WTC11 (cell line): ENCODE results near the gene SETX. TPM values are rescaled to one million over a fixed set of nuclear protein-coding genes. Genes with fewer than 3 reads are reported as not detected.

ENCODE experiments used
- ATAC-seq: fragments of 200-7000 bp; cut with Tn5 transposase; 2 replicates; pipeline ENCODE4 v1.10.0; 2021; ENCODE audit warnings: mild to moderate bottlenecking, moderate library complexity
- CTCF ChIA-PET: fragments of 300-600 bp; sonication (Branson Sonifier 250); formaldehyde crosslinking; loops from one replicate; lab custom pipeline; 2021; ENCODE audit warnings: antibody characterized with exemption; lab: Charles Lee
- POLR2A ChIA-PET: fragments of 350-600 bp; sonication (Branson Sonifier 250); formaldehyde crosslinking; loops from one replicate; lab custom pipeline; 2021; ENCODE audit warnings: antibody characterized with exemption; lab: Charles Lee
- DNase-seq: peaks from one replicate; pipeline ENCODE4 v3.0.0; 2021; ENCODE audit warnings: low spot score
- H3K27ac Mint-ChIP-seq: 2 replicates; pipeline ENCODE4 v1.8.0; 2021; ENCODE audit warnings: mixed read lengths
- H3K27me3 Mint-ChIP-seq: 2 replicates; pipeline ENCODE4 v1.8.0; 2021; ENCODE audit warnings: low read depth, mild to moderate bottlenecking, moderate library complexity, mixed read lengths
- H3K36me3 Mint-ChIP-seq: 2 replicates; pipeline ENCODE4 v1.8.0; 2021; ENCODE audit warnings: mixed read lengths
- H3K4me1 Mint-ChIP-seq: 2 replicates; pipeline ENCODE4 v1.8.0; 2022; ENCODE audit warnings: mixed read lengths
- H3K4me3 Mint-ChIP-seq: 2 replicates; pipeline ENCODE4 v1.8.0; 2021; ENCODE audit warnings: mild to moderate bottlenecking, moderate library complexity, mixed read lengths
- H3K9me3 Mint-ChIP-seq: 2 replicates; pipeline ENCODE4 v1.8.0; 2021; ENCODE audit warnings: mixed read lengths
- ERG ChIP-seq: fragments of 250-450 bp; sonication (Bioruptor Pico); IDR thresholded peaks from 2 replicates; pipeline ENCODE4 v1.8.0; 2021; ENCODE audit warnings: mild to moderate bottlenecking
- ETV6 ChIP-seq: sonication (generic); formaldehyde crosslinking; IDR thresholded peaks from 2 replicates; pipeline ENCODE4 v1.8.1; 2022; ENCODE audit warnings: mild to moderate bottlenecking, missing genetic modification reagents
- FOXJ3 ChIP-seq: sonication (generic); formaldehyde crosslinking; IDR thresholded peaks from 2 replicates; pipeline ENCODE4 v1.9.0; 2021; ENCODE audit warnings: missing genetic modification reagents, mild to moderate bottlenecking, borderline replicate concordance
- GABPB1 ChIP-seq: sonication (generic); formaldehyde crosslinking; IDR thresholded peaks from 2 replicates; pipeline ENCODE4 v1.8.1; 2023; ENCODE audit warnings: mild to moderate bottlenecking, missing genetic modification reagents
- HMGA2 ChIP-seq: fragments of 250-450 bp; sonication (Bioruptor Pico); IDR thresholded peaks from 2 replicates; pipeline ENCODE4 v1.4.0; 2021; ENCODE audit warnings: mild to moderate bottlenecking, moderate library complexity
- IRF2 ChIP-seq: sonication (generic); formaldehyde crosslinking; IDR thresholded peaks from 2 replicates; pipeline ENCODE4 v1.8.0; 2022; ENCODE audit warnings: low read depth, missing genetic modification reagents, borderline replicate concordance
- PRDM15 ChIP-seq: sonication (generic); formaldehyde crosslinking; IDR thresholded peaks from 2 replicates; pipeline ENCODE4 v1.8.0; 2022; ENCODE audit warnings: missing genetic modification reagents
- PRRX2 ChIP-seq: fragments of 250-450 bp; sonication (Bioruptor Pico); IDR thresholded peaks from 2 replicates; pipeline ENCODE4 v1.8.0; 2021; ENCODE audit warnings: mild to moderate bottlenecking
- TP53 ChIP-seq: sonication (generic); formaldehyde crosslinking; IDR thresholded peaks from 2 replicates; pipeline ENCODE4 v1.8.1; 2023; ENCODE audit warnings: mild to moderate bottlenecking, missing genetic modification reagents
- ZNF263 ChIP-seq: sonication (generic); formaldehyde crosslinking; IDR thresholded peaks from 2 replicates; pipeline ENCODE4 v1.8.1; 2022; ENCODE audit warnings: low read depth, mild to moderate bottlenecking, moderate library complexity, missing genetic modification reagents
- ZNF396 ChIP-seq: fragments of 250-450 bp; sonication (Bioruptor Pico); IDR thresholded peaks from 2 replicates; pipeline ENCODE4 v1.8.0; 2021; ENCODE audit warnings: mild to moderate bottlenecking, moderate library complexity, borderline replicate concordance
- total RNA-seq: library from RNA; stranded (reverse); gene quantifications from 3 replicates; pipeline ENCODE4 v1.2.3, GENCODE V29; 2021
- TF ChIP-seq, protein P1 (sequence below): sonication (generic); formaldehyde crosslinking; IDR thresholded peaks from 2 replicates; pipeline ENCODE4 v1.8.1; 2022; ENCODE audit warnings: low read depth, missing genetic modification reagents, borderline replicate concordance
- TF ChIP-seq, protein P2 (sequence below): sonication (generic); formaldehyde crosslinking; IDR thresholded peaks from 2 replicates; pipeline ENCODE4 v1.8.1; 2023; ENCODE audit warnings: mild to moderate bottlenecking, missing genetic modification reagents, moderate library complexity

SETX gene
- total RNA-seq, 1 experiment from 2014 or later, result 30.1 TPM

DNA sequence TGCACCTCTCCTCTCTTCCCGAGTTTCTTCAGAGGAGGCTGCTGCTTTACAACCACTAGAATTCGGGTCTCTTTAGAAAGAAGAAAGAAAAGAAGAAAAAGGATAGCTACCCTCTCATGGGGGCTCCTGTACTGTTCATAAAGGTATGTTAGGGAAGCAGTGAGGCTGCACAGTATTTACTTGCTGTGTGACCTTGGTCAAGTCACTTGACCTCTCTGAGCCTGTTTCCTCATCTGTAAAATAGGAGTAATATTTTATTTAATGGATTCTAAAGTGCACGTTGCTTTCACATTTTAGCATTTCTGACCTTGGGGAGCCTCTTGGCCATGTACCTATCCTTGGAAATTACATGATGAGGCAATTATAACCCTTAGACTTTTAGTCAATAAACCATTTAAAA is 88.8 kb downstream of the SETX start (continued):
- TF ChIP-seq ERG (CRISPR knock-in tag) (no peak), GABPB1 (CRISPR knock-in tag) (no peak), IRF2 (CRISPR knock-in tag) (no peak), PRDM15 (no peak), FOXJ3 (CRISPR knock-in tag) (no peak), ZNF396 (no peak), TP53 (CRISPR knock-in tag) (no peak)
- TF ChIP-seq, protein P1, sequence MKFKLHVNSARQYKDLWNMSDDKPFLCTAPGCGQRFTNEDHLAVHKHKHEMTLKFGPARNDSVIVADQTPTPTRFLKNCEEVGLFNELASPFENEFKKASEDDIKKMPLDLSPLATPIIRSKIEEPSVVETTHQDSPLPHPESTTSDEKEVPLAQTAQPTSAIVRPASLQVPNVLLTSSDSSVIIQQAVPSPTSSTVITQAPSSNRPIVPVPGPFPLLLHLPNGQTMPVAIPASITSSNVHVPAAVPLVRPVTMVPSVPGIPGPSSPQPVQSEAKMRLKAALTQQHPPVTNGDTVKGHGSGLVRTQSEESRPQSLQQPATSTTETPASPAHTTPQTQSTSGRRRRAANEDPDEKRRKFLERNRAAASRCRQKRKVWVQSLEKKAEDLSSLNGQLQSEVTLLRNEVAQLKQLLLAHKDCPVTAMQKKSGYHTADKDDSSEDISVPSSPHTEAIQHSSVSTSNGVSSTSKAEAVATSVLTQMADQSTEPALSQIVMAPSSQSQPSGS (CRISPR knock-in tag), result no peak

DNA sequence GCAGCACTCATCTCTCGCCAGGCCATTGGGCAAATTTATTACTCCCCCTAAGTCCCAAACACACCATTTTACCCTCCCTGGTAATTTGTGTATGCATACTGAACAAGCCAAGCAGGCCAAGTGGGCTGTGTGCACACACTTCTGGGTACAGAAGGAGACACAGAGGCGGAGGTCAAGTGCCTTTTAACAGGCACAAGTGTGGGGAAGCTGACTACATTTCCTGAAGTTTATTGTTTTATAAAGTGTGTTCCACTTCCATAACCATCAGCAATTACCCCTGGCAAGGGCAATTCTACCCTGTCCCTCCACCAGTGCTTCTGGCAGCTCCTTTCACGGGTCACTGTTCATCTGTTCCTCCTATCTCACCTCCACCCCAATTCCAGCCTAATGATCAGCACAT is 93.9 kb downstream of the SETX start:
- ATAC-seq, result no peak
- Mint-ChIP-seq H3K27me3 (no peaks in the 10 kb centered on the region), H3K36me3 (peaks cover 21% of the 10 kb centered on the region)
- ChIA-PET CTCF (interaction anchor here (0.6 to 2.5 kb wide), 3 partner anchors 12 to 91 kb away, joined by 3 to 26 read pairs (median 12); no protein-coding TSS in a partner anchor), POLR2A (no interaction called here)
- TF ChIP-seq, protein P2, sequence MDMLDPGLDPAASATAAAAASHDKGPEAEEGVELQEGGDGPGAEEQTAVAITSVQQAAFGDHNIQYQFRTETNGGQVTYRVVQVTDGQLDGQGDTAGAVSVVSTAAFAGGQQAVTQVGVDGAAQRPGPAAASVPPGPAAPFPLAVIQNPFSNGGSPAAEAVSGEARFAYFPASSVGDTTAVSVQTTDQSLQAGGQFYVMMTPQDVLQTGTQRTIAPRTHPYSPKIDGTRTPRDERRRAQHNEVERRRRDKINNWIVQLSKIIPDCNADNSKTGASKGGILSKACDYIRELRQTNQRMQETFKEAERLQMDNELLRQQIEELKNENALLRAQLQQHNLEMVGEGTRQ (CRISPR knock-in tag), result no peak
- TF ChIP-seq HMGA2 (CRISPR knock-in tag) (no peak), ETV6 (CRISPR knock-in tag) (no peak), PRRX2 (CRISPR knock-in tag) (no peak), IRF2 (CRISPR knock-in tag) (no peak), PRDM15 (no peak), ZNF263 (CRISPR knock-in tag) (no peak)
- TF ChIP-seq, all 79 proteins: peak for 0
- no peaks in the 10 kb centered on the region for H3K9me3 Mint-ChIP-seq
- no peak for DNase-seq
- no peak overlapping the region for H3K27ac Mint-ChIP-seq
- no peak overlapping the region for H3K4me3 Mint-ChIP-seq
- no peaks in the 10 kb centered on the region for H3K4me1 Mint-ChIP-seq
